Tibial nerve (tissue), 4 donors: Measurements from ENCODE around the gene ROMO1.

Source experiments
- EP300 ChIP-seq, 2 donors: sonication (generic); formaldehyde crosslinking; IDR thresholded peaks; one replicate each; pipeline ENCODE4 v1.6.1; 2017; ENCODE audit warnings: antibody characterized with exemption in 2 of 2, mild to moderate bottlenecking in 1 of 2
- POLR2A ChIP-seq, 2 donors: fragments of 450-650 bp; IDR thresholded peaks; one replicate each; pipeline ENCODE4 v1.6.1; 2017; ENCODE audit warnings: antibody characterized with exemption in 2 of 2, mild to moderate bottlenecking in 2 of 2, moderate library complexity in 2 of 2
- TF ChIP-seq, protein P1 (sequence below), 5 experiments: fragments of 200-600 bp in 3 of 5; fragments of 450-650 bp in 2 of 5; sonication (generic) in 3 of 5; IDR thresholded peaks; one replicate each; pipeline ENCODE4 v1.5.1; 2016 to 2019; ENCODE audit warnings: antibody characterized with exemption in 5 of 5, mild to moderate bottlenecking in 3 of 5, moderate library complexity in 2 of 5

DNA sequence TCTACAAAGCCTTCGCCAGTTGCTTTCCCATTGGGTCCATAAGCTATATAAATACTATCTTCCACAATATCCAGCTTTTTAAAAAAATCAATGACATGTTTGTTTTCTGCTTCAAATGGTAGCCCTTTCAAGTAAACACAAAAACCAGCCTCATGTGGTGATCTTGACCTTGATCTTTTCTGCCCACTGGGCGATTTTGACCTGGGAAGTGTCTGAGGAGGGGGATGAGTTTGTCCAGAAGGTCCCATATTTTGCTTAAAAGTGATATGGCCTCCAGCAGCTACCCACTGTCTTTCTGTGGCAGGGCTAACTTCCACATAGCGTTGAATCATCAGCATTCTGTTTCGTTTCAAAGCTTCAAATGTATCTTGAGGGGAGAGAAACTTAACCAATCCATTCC, 45.3 kb upstream of the ROMO1 start:
- TF ChIP-seq POLR2A (IDR thresholded peaks at IDR 0.05) = no peak
- TF ChIP-seq, protein P1, sequence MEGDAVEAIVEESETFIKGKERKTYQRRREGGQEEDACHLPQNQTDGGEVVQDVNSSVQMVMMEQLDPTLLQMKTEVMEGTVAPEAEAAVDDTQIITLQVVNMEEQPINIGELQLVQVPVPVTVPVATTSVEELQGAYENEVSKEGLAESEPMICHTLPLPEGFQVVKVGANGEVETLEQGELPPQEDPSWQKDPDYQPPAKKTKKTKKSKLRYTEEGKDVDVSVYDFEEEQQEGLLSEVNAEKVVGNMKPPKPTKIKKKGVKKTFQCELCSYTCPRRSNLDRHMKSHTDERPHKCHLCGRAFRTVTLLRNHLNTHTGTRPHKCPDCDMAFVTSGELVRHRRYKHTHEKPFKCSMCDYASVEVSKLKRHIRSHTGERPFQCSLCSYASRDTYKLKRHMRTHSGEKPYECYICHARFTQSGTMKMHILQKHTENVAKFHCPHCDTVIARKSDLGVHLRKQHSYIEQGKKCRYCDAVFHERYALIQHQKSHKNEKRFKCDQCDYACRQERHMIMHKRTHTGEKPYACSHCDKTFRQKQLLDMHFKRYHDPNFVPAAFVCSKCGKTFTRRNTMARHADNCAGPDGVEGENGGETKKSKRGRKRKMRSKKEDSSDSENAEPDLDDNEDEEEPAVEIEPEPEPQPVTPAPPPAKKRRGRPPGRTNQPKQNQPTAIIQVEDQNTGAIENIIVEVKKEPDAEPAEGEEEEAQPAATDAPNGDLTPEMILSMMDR (IDR thresholded peaks at IDR 0.05) = no peak
- no peak for TF ChIP-seq EP300 (IDR thresholded peaks at IDR 0.05)
